ENCODE data around the gene ETHE1.

GRCh38 chr19:43525836-43526771 lies 897 bp downstream of the ETHE1 start:
- TF ChIP-seq EZH2 (IDR thresholded peaks at IDR 0.05) (no peak), POLR2AphosphoS5 (IDR thresholded peaks at IDR 0.05; ENCODE audit: borderline replicate concordance, low read depth, low read length) (no peak), FOXP2 (optimal IDR thresholded peaks at IDR 0.05; ENCODE audit: control extremely low read depth, extremely low read length, insufficient read depth) (no peak)

Data from SK-N-MC (cell line).